ENCODE measurements around the gene CRACDL.

CRACDL gene

DNA sequence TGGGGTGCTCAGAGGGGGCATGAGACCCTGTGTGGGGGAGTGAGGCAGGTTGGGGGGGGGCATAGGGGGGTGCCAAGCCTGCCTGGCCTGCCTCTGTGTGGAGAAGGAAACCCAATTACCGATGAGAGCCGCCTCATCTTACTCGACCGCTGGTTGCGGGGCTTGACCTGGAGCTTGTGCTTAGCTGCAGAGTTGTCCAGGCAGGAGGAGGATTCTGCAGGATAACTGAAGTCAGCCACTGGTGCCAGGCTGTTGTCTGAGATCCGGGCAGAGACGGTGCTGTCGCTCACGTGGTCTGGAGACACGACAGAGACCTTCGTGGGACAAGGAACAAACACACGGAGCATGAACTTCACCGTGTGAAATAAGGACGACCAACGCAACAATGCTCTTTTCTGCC is 109.2 kb downstream of the CRACDL start:
- DNase-seq (ENCODE audit: insufficient read length, low spot score) (no peak), FAIRE-seq (peak; percentile 91)

DNA sequence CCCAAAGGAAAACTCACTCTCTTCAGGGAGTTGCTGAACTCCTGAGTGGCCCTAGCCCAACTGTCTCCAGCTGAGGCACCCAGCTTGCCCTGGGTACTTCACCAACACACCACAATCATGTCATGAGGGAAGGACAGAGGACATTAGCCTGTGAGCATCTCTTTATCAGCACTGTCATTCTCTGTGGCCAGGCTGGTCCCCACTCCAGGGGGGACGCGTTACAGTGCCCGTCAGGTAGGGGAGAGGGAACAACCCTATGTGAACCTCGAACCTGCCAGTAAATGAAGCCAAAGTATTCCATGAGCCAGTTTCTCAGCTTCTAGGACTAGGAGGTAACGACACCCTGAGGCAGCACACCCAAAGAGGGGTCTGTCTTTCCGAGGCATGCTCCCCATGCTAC is 110.2 kb downstream of the CRACDL start:
- DNase-seq (ENCODE audit: insufficient read length, low spot score) (no peak), FAIRE-seq (no peak)

DNA sequence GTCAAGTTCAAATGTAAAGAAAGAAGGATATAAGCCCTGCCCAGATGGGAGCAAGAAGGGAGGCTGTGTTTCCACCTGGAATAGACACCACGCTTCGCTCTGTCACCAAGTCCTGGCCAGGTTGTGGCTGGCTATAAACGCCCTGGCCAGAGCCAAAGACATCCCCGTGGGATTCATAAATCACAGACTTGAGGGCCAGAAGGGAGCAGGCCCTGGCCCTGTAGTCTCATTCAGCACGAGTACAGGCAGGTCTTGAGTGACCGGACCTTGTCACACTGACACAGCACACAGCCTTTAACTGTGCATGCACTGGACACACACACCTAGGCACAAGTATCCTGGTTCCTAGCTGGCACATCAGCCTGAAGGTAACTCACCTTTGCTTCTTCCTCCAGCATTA is 110.6 kb downstream of the CRACDL start:
- FAIRE-seq (peak; percentile 63), DNase-seq (ENCODE audit: insufficient read length, low spot score) (no peak)

DNA sequence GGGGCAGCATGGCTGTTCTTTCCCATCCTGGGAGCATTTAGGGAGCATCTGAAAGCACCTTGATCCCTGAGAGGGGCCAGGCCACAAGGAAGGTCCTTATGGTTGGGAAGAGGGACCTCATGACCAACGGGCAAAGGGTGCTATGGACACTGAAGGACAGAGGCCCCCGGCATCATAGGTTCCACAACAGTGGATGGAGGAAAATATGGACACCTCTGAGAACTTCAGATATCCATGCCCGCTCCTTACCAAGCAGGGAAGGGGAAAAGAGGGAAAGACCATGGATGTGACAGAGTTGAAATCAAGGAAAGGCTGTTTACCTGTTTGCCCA is 111.0 kb downstream of the CRACDL start:
- no peak for FAIRE-seq
- no peak for DNase-seq (ENCODE audit: insufficient read length, low spot score)

DNA sequence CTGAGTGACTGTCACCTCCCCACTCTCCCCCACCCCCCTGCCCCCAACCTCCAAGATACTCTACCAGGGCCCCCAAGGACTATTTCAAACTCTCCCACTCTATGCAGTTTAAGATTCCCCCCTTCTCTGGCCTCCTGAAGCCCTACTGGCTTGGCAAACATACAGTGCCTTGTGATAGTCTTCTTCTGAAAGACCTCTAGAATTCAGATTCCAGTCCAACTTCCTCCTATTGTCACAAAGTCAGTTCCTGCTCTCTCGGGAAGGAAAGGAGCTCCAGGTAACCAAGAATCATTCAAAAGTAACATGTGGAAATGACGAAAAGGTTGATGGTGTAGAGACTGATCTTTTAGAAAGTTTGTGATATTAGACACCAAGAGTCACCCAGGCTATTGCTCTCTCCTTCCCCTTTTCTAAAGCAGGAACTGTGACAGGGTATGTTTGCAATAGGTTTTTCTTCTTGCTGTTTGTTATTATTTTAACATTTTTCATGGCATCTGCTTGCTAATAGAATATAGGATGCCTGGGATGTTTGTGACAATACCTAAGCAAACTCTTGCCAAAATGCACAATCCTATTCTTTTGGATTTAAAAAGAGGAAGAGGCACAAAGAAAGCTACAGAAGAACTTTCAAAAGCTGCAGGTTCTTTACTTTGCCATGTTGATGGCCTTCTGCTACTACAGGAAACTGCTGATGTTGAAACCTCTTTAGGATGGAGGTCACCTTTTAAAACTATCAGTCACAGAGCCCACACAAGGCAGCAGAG is 111.6 kb downstream of the CRACDL start:
- DNase-seq (ENCODE audit: insufficient read length, low spot score): no peak
- no peak for FAIRE-seq

DNA sequence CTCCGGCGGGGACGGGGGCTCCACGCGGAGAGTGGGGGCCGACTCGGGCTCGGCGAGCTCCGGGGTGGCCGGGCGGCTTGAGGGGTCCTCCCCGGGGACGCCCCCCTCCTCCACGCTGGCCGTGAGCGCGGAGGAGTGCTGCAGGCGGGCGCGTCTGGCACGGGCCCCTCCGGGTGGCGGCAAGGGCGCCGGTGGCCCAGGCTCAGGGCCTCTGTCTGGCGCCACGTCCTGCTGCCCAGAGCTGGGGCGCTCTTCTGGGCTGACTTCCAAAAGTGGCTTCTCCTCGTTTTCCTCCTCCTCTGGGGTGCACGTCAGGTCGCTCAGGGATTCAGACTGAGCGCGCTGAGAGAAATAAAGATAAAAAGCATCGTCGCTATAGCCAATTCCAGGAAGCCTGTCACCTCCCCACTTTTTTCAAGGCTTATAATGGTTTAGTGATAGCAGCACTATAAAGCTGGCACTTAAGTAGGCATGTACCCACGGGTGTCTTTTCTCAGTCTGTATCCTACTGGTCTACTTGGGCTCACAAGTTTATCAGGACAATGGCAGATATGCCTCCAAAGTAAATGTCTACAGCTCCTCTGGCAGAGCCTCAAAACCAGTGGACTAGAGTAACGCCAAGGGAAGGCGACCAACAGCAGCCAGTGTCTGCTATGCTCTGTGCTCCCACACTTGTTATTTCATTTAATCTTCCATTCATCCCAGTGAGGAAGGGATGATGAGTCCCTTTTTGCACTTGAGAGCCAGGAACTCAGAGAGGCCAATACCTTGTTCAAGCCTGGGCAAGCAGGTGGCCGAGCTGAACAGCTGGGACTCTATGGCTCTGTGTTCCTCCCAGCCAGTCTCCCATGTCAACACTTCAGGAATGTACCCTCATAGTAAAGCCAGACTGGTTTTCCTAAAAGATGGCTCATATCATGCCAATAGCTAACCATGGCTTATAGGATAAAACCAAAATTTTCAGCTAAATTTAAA is 112.5 kb downstream of the CRACDL start:
- FAIRE-seq (peak; percentile 23), DNase-seq (ENCODE audit: insufficient read length, low spot score) (no peak)

DNA sequence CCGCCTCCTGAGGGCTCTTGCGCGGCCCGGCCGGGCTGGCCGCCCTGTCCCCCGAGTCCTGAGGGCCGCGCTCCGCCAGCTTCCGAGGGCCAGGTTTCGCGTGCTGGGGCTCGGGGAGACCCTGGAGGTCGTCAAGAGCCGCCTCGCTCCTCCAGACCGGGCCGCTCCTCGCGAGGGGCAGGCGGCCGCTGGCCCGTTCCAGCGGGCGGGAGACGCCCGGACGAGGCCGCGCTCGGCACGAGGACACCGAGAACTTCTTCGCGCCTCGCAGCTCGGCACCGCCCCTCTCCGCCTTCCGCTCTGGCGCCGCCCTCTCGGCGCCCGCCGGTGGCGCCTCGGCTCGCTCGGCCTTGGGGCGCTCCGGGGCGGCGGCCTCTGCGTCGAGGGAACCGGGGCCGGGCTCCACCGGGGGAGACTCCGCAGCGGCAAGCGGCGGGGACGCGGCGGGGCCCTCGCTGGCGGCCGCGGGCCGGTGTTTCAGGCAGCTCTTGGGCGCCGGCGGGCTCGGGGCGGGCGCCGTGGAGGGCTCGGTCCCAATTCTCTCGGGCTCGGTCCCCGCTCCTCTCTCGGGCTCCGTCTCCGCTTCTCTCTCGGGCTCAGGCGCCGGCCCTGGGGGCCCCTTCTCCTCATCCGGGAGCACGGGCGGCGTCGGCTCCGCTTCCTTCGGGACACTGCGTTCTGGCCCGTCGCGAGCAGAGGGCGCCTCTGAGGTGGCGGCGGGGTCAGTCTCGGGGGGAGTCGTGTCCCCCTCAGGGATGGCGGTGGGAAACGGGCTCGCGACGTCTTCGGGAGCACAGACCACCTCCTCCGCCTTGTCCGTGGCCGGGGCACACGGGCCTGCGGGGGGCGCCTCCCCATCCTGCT is 113.5 kb downstream of the CRACDL start:
- no peak for FAIRE-seq

DNA sequence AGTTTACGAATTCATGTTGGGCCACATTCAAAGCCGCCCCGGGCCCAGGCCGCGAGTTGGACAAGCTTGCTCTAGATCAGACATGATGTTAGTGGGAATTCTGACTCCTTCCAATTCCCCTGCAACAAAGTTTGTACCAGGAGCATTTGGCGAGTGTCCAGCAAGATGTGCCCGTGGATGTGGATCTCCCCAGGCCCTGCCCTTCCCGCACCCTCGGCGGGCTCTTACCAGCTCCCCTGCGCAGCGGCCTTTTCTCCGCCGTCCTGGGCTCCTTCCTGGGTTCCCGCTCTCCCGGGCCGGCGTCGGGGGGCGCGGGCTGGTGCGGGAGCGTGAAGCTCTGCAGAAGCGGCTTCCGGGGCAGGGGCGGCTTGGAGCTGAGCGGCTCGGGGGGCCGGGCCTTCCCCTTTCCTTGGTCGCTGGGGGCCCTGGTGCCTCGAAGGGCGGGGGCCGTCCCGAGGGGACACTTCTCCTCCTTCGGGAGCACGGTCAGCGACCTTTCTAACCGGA is 114.3 kb downstream of the CRACDL start:
- FAIRE-seq (no peak), DNase-seq (ENCODE audit: insufficient read length, low spot score) (no peak)

More for the DNA sequence above, 113.5 kb downstream of the CRACDL start:
- no peak for DNase-seq (ENCODE audit: insufficient read length, low spot score)

DNA sequence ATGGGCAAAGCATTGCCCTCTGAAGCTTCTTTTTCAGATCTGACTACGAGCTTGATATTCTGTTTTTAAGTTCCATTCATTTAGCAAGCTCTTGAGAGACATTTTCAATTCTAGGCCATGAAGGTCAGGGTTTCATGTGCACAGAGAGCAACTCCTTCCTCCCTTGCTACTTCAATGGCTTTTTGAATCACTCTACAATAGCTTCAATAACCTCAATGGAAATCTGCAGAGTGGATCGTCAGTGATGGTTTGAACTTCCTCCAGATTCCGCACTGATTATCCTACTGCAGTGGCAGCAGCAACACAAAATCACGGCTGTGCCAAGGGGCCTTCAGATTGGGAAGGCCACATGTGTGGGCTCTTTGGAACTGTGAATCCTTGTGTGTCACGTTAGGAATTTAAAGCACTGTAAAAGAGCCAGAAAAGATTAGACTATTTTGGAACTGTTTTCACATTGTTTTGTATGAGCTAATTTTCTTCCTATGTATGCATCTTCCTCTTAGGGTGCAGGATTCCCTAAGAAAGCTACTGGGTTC is 116.7 kb downstream of the CRACDL start:
- DNase-seq (ENCODE audit: insufficient read length, low spot score): no peak
- no peak for FAIRE-seq

DNA sequence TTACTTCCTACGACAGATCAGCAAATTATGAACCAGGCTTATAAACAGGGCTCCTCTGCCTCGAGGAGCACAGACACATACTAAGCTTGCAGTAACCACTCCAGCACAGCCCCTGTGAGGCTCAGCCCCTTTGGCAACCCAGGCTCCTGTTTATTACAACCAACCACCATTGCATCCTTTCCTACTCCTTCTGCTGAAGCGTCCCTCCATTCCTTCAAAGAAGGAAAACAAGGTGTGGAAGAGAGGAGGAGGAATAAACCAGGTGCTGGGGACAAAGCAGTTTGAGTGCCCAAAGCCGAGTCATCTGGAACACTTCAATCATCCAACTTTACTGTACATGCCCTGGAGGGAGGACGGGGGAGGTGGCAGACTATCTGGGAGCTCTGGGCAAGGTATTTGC is 117.9 kb downstream of the CRACDL start:
- DNase-seq (ENCODE audit: insufficient read length, low spot score) (no peak), FAIRE-seq (no peak)

DNA sequence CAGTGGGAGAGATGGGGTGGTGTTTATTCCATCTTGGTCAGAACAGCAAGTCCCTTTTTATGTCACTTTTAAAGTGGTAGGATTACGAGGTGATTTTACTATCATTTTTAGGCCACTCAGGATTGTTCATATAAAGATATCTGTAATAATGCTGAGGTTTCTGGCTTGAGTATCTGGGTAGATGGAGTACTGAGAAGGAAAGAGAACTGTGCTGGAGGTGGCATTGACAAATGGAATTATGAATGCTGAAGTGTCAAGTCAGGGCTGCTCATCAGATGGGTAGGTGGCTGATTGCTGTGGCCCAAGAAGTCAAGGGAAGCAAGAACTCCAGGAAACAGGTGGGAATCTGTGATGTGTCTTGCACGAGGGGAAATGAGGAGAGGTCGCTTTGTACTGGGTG is 119.7 kb downstream of the CRACDL start:
- FAIRE-seq (no peak), DNase-seq (ENCODE audit: insufficient read length, low spot score) (no peak)

DNA sequence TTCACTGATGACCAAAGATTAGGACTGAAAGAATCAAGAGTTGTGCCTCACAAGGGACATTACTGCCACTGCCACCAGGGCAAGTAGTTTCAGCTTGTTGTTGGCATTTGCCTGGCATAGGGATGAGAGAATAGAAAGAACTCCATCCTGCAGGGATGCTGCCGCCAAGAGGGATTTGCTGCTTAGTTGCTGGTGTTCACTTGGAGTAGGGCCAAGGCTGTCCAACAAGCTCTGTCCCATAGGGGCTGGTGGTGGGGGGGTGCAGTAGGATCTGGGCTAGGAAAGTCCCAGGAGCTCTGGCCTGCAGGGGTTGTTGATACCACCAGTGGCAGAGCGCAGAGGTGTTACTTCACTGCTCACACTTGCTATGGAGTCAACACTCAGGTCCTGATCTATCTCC is 120.2 kb downstream of the CRACDL start:
- FAIRE-seq: peak; percentile 4
- DNase-seq (ENCODE audit: insufficient read length, low spot score): no peak

DNA sequence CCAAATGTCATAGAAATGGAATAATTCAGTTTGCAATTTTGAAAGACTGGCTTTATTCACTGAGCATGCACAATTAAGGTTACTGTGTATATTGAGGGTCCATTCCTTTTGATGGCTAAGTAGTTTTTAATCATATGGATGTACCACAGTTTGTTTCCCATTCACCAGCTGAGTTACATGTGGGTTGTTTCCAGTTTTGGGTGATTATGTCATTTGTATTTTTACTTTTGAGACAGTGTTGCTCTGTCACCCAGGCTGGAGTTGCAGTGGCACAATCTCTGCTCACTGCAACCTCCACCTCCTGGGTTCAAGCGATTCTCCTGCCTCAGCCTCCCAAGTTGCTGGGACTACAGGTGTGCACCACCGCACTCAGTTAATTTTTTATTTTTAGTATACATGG is 124.3 kb downstream of the CRACDL start:
- FAIRE-seq: peak; percentile 52
- no peak for DNase-seq (ENCODE audit: insufficient read length, low spot score)

DNA sequence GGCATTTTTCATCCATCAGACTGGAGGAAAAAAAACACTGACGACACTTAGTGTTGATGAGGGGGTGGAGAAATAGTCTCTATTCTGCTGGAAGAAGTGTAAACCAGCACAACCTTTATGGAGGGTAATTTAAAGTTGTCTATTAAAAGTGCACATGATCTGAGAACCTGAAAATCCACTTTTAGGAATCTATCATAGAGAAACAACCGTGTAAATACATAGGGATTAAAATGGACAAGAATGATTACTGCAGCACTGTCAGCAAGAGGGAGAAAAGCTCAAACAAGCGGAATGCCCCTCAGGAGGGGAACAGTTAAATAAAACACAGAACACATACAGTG is 125.5 kb downstream of the CRACDL start:
- DNase-seq (ENCODE audit: insufficient read length, low spot score) (no peak), FAIRE-seq (no peak)

DNA sequence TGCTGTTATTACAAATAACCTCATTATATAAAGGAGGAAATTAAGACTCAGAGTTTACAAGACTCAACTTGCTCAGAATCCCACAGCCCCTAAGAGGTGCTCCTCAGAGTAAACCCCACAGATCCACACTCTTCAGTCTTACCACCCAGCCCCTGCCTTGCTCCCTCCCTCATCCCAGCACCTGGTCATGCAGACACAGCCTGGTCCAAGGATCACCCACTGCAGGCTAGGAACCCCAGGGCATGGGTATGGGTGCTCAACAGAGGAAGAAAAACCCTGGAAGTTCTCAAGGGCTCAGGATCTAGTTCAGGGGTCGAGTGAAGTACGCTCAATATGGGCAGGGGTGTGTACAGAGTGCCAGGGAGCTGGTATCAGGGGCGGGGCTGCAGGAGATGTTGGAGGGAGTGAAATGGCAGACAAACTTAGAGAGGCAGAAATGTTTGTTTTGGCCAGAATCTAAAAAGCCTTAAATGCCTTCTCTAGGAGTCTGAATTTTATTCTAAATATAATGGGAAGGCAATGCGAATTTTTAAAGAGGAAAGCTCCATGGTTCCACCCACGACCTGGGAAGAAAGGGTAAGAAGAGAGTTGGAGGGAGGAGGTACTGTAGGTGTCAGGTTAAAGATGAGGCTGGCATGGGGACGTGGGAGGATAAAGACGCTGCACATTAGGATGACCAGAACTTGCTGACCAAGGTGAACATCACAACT is 126.0 kb downstream of the CRACDL start:
- no peak for FAIRE-seq

DNA sequence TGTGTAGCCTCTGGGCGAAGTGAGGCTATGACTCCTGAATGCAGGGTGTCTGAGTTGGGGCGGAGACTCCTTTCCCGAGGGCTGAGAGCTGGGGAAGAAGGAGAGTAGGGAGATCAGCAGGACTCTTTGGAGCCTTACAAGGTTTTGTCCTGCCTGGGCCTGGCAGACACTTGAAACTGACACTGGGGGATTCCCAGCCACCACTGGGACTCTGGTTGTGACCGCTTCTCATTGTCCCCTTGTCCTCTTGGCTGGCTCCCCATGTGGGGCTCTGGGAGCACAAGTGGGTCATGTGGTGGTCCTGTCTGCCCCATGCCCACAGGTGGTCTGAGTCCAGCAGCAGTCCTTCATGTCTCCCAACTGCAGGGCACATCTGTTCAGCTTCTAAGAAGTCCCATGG is 126.9 kb downstream of the CRACDL start:
- FAIRE-seq (no peak), DNase-seq (ENCODE audit: insufficient read length, low spot score) (no peak)

More for the DNA sequence above, 126.0 kb downstream of the CRACDL start:
- no peak for DNase-seq (ENCODE audit: insufficient read length, low spot score)

DNA sequence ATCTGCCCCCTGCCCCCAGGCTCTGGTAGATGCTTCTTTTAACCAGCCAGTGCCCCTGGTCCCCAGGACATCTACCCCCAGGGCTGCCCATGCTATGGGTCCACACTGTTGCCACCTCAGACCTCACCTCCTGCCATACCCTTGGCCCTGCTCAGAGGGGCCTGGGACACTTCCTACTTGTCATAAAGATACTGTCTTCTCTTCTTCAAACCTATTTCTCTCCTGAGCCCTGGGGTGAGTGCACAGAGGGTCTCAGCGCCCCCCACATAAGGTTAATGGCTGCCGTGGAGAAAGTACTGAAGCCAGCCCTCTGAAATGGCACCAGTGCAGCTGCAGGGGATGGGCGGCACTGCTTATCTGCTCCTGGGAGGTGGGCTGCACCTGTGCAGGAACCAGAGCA is 127.5 kb downstream of the CRACDL start:
- FAIRE-seq: no peak
- no peak for DNase-seq (ENCODE audit: insufficient read length, low spot score)

DNA sequence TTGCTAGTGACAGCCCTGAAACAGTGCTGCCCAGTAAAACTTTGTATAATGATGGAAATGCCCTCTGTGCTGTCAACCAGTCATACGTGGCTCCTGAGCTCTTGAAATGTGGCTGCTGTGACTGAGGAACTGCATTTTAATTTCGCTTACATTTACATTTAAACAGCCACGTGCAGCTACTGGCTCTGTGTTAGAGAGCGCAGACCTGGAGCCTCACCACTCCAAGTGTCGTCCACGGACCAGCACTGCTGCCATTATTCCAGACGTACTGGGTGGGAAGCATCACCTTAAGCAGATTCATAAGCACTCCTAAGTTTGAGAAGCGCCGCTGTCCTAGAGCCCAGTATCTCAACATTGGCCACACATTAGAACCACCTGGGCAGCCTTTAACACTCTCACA is 128.1 kb downstream of the CRACDL start:
- DNase-seq (ENCODE audit: insufficient read length, low spot score) (no peak), FAIRE-seq (no peak)

DNA sequence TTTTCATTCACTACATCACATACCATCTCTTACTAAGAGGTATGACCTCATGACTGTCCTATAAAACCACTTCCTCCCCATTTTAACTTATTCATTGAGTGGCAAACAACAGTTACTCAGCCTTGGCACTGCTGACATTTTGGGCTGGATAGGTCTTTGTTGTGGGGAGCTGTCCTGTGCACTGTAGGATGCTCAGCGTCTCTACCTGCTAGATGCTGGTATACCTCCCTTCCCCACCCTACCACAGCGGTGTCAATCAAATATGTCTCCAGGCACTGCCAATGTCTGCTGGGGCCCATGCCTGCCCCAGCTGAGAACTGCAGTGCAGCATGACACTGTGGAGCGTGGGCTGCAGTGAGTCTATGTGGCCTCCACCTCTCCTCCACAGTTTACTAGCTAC is 128.8 kb downstream of the CRACDL start:
- FAIRE-seq (peak; percentile 63), DNase-seq (ENCODE audit: insufficient read length, low spot score) (no peak)

DNA sequence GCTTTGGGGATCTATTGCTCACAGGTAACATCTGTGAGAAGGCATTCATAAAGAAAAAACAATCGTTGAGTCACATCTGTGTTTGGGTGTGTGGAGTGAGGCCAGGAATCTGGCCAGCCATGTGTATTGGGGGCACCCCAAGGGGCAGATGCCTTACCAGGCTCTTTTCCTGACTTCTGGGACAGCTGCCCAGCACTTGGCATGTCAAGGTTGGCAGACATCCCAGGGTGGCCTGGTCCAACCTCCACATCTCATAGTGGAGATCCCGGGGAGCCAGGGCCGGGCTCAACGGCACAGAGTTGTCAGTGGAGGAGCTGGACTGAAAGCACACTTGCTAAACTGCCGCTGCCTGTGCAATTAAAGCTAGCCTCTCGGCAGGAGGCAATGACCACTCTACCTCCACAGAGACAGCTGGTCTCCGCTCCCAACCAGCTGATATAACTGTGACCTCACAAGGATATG is 129.8 kb downstream of the CRACDL start:
- peak; percentile 39 for DNase-seq (ENCODE audit: insufficient read length, low spot score)
- FAIRE-seq: no peak

Data from HTR-8/SVneo (cell line).